Osteocyte (in vitro differentiated cells): ENCODE data around the gene ZSWIM5. TPM values are rescaled to one million over a fixed set of nuclear protein-coding genes. Genes with fewer than 3 reads are reported as not detected.
"Not testable (repeated sequence)": the region's sequence is repeated elsewhere in the genome, so short reads cannot be mapped to it uniquely, and the experiment has no call there.

Experiments used
- DNase-seq: peaks from one replicate; pipeline ENCODE4 v3.0.0; 2021; ENCODE audit warnings: mixed read lengths; ENCODE audit not compliant: unreplicated experiment; ENCODE audit errors: extremely low spot score
- H3K27ac Mint-ChIP-seq: one replicate; pipeline ENCODE4 v1.8.0; 2021; ENCODE audit warnings: mild to moderate bottlenecking, mixed read lengths; ENCODE audit not compliant: unreplicated experiment
- H3K27me3 Mint-ChIP-seq: one replicate; pipeline ENCODE4 v1.8.0; 2021; ENCODE audit warnings: mixed read lengths; ENCODE audit not compliant: unreplicated experiment
- H3K36me3 Mint-ChIP-seq: one replicate; pipeline ENCODE4 v1.8.0; 2021; ENCODE audit warnings: mixed read lengths; ENCODE audit not compliant: unreplicated experiment
- H3K4me1 Mint-ChIP-seq: one replicate; pipeline ENCODE4 v1.8.0; 2021; ENCODE audit warnings: mixed read lengths; ENCODE audit not compliant: unreplicated experiment
- H3K4me3 Mint-ChIP-seq: one replicate; pipeline ENCODE4 v1.8.0; 2021; ENCODE audit warnings: mild to moderate bottlenecking, moderate library complexity, mixed read lengths; ENCODE audit not compliant: unreplicated experiment
- H3K9me3 Mint-ChIP-seq: one replicate; pipeline ENCODE4 v1.8.0; 2021; ENCODE audit warnings: mixed read lengths; ENCODE audit not compliant: unreplicated experiment
- total RNA-seq: library from RNA; stranded (reverse); gene quantifications from 2 replicates; pipeline ENCODE4 v1.2.1, GENCODE V29; 2021
- TF ChIP-seq, protein P1 (sequence below): fragments of 200-600 bp; sonication (generic); IDR thresholded peaks from 2 replicates; pipeline ENCODE4 v1.5.0; 2021; ENCODE audit warnings: antibody characterized with exemption, mild to moderate bottlenecking, moderate library complexity

The ZSWIM5 gene
- total RNA-seq, 1 donor from 2014 or later = 0.73 TPM

DNA sequence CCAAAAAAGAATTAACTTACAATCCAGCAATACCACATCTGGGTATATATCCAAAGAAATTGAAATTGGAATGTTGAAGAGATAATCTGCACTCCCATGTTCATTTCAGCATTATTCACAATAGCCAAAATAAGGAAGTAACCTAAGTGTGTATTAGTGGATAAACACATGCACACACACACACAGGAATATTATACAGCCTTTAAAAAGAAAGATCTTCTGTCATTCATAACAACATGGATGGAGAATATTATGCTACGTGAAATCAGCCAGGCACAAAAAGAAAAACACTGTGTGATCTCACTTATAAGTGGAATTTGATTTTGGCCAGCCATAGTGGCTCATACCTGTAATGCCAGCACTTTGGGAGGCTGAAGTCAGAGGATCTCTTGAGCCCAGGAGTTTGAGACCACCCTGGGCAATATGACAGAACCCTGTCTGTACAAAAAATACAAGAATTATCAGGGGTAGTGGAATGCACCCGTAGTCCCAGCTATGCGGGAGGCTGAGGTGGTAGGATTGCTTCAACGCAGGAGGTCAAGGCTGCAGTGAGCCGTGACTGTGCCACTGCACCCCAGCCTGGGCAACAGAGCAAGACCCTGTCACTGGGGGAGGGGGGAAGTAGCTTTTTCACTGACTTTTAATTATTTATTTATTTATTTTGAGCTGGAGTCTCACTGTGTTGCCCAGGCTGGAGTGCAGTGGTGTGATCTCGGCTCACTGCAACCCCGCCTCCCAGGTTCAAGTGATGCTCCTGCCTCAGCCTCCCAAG, 210.8 kb downstream of the ZSWIM5 start:
- Mint-ChIP-seq H3K27me3 (peaks cover 7% of the 10 kb centered on the region), H3K4me1 (no peaks in the 10 kb centered on the region), H3K36me3 (no peaks in the 10 kb centered on the region), H3K27ac (no peak overlapping the region), H3K4me3 (no peak overlapping the region), H3K9me3 (no peaks in the 10 kb centered on the region)
- TF ChIP-seq, protein P1, sequence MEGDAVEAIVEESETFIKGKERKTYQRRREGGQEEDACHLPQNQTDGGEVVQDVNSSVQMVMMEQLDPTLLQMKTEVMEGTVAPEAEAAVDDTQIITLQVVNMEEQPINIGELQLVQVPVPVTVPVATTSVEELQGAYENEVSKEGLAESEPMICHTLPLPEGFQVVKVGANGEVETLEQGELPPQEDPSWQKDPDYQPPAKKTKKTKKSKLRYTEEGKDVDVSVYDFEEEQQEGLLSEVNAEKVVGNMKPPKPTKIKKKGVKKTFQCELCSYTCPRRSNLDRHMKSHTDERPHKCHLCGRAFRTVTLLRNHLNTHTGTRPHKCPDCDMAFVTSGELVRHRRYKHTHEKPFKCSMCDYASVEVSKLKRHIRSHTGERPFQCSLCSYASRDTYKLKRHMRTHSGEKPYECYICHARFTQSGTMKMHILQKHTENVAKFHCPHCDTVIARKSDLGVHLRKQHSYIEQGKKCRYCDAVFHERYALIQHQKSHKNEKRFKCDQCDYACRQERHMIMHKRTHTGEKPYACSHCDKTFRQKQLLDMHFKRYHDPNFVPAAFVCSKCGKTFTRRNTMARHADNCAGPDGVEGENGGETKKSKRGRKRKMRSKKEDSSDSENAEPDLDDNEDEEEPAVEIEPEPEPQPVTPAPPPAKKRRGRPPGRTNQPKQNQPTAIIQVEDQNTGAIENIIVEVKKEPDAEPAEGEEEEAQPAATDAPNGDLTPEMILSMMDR = no peak
- no peak for DNase-seq

DNA sequence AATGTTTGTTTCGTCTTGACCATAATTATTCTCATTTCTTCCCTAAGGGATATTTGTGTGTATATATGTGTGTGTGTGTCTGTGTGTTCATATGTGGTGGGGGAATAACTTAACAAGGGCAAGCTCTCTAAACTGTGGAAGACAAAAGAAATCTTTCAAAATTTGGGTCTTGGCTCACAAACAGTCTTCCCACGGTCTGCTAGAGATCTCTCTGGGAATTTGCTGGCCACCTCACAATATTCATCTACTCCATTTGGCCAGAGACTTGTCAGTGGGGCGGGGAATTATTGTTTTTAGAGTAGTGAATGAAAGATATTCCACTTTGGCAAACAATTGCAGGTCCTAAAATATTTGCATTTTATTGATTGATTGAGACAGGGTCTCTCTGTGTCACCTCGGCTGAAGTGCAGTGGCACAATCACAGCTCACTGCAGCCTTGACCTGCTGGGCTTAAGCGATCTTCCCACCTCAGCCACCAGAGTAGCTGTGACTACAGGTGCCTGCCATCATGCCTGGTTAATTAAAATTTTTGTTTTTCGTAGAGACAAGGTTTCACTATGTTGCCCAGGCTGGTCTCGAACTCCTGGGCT, 212.0 kb downstream of the ZSWIM5 start:
- Mint-ChIP-seq H3K36me3 (no peaks in the 10 kb centered on the region), H3K9me3 (no peaks in the 10 kb centered on the region), H3K4me1 (no peaks in the 10 kb centered on the region), H3K4me3 (no peak overlapping the region), H3K27me3 (peaks cover 7% of the 10 kb centered on the region), H3K27ac (no peak overlapping the region)
- TF ChIP-seq, protein P1 = no peak
- DNase-seq = no peak

DNA sequence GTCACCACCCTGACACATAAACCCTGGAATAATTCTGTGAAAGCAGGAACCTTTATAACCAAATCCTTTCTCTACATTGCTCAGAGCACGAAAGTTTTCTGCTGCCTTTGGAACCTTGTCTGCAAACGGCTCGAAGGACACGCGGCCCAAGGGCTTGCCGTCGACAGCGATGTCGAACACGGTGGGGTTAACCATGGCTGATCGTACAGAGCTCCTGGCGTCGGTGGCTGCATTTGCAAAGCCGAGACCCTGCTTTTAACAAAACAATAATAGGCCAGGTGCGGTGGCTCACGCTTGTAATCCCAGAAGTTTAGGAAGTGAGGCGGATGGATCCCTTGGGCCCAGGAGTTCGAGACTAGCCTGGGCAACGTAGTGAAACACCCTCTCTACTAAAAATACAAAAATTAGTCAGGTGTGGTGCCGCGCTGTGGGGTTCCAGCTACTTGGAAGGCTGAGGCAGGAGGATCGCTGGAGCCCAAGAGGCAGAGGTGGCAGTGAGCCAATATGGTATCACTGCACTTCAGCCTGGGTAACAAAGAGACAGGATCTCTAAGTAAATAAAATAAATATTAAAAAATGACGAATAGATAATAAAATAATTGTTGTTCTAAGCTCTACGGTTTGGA, 217.8 kb downstream of the ZSWIM5 start:
- Mint-ChIP-seq H3K4me1 (peaks cover 20% of the 10 kb centered on the region), H3K27me3 (peaks cover 7% of the 10 kb centered on the region), H3K9me3 (no peaks in the 10 kb centered on the region), H3K36me3 (peaks cover 2% of the 10 kb centered on the region), H3K4me3 (no peak overlapping the region), H3K27ac (no peak overlapping the region)
- no peak for DNase-seq
- TF ChIP-seq, protein P1 = no peak

DNA sequence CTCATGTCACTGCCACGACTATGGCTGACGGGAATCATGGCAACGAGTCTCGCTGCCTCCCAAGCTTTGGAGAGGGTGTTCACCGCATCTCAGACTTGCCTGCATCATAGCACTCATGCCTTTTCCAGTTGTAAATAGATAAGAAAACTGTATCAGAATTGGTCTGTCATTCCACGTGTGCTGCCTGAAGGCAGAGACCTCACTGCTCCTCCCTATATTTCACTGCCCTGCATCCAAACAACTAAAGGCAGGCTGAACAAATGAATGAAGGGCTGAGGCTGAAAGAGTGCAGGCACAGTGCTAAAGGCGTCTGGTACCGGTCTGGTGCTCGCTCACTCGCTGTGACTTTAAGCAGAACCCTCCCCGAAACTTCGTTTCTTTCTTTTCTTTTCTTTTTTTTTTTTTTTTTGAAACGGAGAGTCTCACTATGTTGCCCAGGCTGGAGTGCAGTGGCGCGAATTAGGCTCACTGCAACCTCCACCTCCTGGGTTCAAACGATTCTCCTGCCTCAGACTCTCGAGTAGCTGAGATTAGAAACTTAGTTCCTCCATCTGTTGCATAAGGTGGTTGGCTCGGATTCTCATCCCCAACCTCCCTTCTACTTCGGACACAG, 220.6 kb downstream of the ZSWIM5 start:
- Mint-ChIP-seq H3K9me3 (no peaks in the 10 kb centered on the region), H3K27ac (peak overlapping the region; percentile 87), H3K4me1 (peaks cover 25% of the 10 kb centered on the region), H3K27me3 (no peaks in the 10 kb centered on the region), H3K36me3 (peaks cover 6% of the 10 kb centered on the region), H3K4me3 (peak overlapping the region; percentile 100)
- DNase-seq = no peak
- TF ChIP-seq, protein P1 = no peak

DNA sequence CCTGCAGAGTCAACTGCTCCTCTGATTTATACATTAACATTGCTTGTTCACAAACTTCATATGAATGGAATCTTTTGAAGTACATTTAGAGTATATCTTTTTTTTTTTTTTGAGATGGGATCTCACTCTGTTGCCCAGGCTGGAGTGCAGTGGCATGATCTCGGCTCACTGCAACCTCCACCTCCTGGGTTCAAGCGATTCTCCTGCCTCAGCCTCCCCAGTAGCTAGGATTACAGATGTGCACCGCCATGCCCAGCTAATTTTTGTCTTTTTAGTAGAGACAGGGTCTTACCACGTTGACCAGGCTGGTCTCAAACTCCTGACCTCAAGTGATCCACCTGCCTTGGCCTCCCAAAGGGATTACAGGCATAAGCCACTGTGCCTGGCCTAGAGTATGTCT, 229.0 kb downstream of the ZSWIM5 start:
- H3K4me1 Mint-ChIP-seq, H3K27ac Mint-ChIP-seq, H3K4me3 Mint-ChIP-seq, DNase-seq, H3K27me3 Mint-ChIP-seq: not testable (repeated sequence)
- Mint-ChIP-seq H3K36me3 (peaks cover 48% of the 10 kb centered on the region), H3K9me3 (peaks cover 12% of the 10 kb centered on the region)
